A172 (cell line): ENCODE measurements around the gene ICA1. TPM values are rescaled to one million over a fixed set of nuclear protein-coding genes. Genes with fewer than 3 reads are reported as not detected.
A peak's percentile ranks its signal among the peaks of the same experiment; 100 is the strongest.

Source experiments
- DNase-seq: peaks from one replicate; pipeline ENCODE4 v3.0.0-alpha.2; 2015; ENCODE audit warnings: low spot score
- total RNA-seq: library from RNA; depleted of rRNA; stranded (reverse); fragments of >200 nt; shearing (Covaris generic); gene quantifications from 2 replicates; pipeline ENCODE4 v1.2.3, GENCODE V29; 2014

The ICA1 gene
- total RNA-seq, 1 experiment from 2014 or later, result 6.5 TPM

GRCh38 chr7:8228068-8228467 lies 33.9 kb downstream of the ICA1 start:
- DNase-seq, result no peak

GRCh38 chr7:8227261-8227660 lies 34.7 kb downstream of the ICA1 start:
- DNase-seq, result no peak

GRCh38 chr7:8226501-8226900 lies 35.5 kb downstream of the ICA1 start:
- DNase-seq, result no peak

- DNase-seq, result no peak
Observed at GRCh38 chr7:8221567-8221966, 40.4 kb downstream of the ICA1 start.

- no peak for DNase-seq
Observed at GRCh38 chr7:8221101-8221495, 40.9 kb downstream of the ICA1 start.

- DNase-seq, result no peak
Observed at GRCh38 chr7:8220376-8221100, 41.4 kb downstream of the ICA1 start.

- DNase-seq, result peak; percentile 66
Observed at GRCh38 chr7:8217200-8218068, 44.5 kb downstream of the ICA1 start.

GRCh38 chr7:8216334-8216690 lies 45.7 kb downstream of the ICA1 start:
- no peak for DNase-seq

- DNase-seq, result no peak
Observed at GRCh38 chr7:8215648-8216333, 46.2 kb downstream of the ICA1 start.

- DNase-seq, result peak; percentile 85
Observed at GRCh38 chr7:8214244-8214824, 47.6 kb downstream of the ICA1 start.

- DNase-seq, result no peak
Observed at GRCh38 chr7:8213381-8213780, 48.6 kb downstream of the ICA1 start.

- DNase-seq, result no peak
Observed at GRCh38 chr7:8212638-8213037, 49.3 kb downstream of the ICA1 start.

- DNase-seq, result no peak
Observed at GRCh38 chr7:8211725-8212096, 50.3 kb downstream of the ICA1 start.

GRCh38 chr7:8210845-8211724 lies 50.9 kb downstream of the ICA1 start:
- no peak for DNase-seq

GRCh38 chr7:8209353-8209752 lies 52.6 kb downstream of the ICA1 start:
- no peak for DNase-seq

- no peak for DNase-seq
Observed at GRCh38 chr7:8208816-8209215, 53.2 kb downstream of the ICA1 start.

- no peak for DNase-seq
Observed at GRCh38 chr7:8206956-8207355, 55.0 kb downstream of the ICA1 start.

- no peak for DNase-seq
Observed at GRCh38 chr7:8205537-8205936, 56.4 kb downstream of the ICA1 start.

- no peak for DNase-seq
Observed at GRCh38 chr7:8205031-8205387, 57.0 kb downstream of the ICA1 start.

- no peak for DNase-seq
Observed at GRCh38 chr7:8204339-8205030, 57.5 kb downstream of the ICA1 start.
